ENCODE results near the gene CCKAR.

DNA sequence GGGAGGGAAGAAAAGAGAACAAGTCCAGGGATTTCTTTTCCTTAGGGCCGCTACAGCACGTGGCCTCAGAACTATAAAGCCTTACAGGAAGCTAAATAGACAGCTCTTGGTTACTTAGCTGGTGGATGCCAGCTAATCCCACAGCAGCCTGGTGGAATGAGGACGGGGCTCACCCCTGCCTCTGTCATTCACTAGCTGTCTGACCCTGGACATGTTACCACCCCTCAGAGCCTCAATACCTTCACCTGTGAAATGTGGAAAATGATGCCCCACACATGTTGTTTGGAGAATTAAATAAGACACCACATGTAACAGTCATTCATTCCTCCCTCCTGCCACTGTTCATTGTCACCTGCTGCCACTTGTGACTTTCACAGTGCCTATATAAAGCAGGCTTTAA, 15.7 kb downstream of the CCKAR start:
- TF ChIP-seq, protein P1, sequence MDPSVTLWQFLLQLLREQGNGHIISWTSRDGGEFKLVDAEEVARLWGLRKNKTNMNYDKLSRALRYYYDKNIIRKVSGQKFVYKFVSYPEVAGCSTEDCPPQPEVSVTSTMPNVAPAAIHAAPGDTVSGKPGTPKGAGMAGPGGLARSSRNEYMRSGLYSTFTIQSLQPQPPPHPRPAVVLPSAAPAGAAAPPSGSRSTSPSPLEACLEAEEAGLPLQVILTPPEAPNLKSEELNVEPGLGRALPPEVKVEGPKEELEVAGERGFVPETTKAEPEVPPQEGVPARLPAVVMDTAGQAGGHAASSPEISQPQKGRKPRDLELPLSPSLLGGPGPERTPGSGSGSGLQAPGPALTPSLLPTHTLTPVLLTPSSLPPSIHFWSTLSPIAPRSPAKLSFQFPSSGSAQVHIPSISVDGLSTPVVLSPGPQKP (IDR thresholded peaks at IDR 0.05; ENCODE audit: low read depth, low read length): no peak
- no peak for TF ChIP-seq SP1 (IDR thresholded peaks at IDR 0.05; ENCODE audit: low read depth, low read length)
- TF ChIP-seq TAF1 (IDR thresholded peaks at IDR 0.05; ENCODE audit: borderline replicate concordance, low read depth, low read length): no peak
- TF ChIP-seq, protein P2, sequence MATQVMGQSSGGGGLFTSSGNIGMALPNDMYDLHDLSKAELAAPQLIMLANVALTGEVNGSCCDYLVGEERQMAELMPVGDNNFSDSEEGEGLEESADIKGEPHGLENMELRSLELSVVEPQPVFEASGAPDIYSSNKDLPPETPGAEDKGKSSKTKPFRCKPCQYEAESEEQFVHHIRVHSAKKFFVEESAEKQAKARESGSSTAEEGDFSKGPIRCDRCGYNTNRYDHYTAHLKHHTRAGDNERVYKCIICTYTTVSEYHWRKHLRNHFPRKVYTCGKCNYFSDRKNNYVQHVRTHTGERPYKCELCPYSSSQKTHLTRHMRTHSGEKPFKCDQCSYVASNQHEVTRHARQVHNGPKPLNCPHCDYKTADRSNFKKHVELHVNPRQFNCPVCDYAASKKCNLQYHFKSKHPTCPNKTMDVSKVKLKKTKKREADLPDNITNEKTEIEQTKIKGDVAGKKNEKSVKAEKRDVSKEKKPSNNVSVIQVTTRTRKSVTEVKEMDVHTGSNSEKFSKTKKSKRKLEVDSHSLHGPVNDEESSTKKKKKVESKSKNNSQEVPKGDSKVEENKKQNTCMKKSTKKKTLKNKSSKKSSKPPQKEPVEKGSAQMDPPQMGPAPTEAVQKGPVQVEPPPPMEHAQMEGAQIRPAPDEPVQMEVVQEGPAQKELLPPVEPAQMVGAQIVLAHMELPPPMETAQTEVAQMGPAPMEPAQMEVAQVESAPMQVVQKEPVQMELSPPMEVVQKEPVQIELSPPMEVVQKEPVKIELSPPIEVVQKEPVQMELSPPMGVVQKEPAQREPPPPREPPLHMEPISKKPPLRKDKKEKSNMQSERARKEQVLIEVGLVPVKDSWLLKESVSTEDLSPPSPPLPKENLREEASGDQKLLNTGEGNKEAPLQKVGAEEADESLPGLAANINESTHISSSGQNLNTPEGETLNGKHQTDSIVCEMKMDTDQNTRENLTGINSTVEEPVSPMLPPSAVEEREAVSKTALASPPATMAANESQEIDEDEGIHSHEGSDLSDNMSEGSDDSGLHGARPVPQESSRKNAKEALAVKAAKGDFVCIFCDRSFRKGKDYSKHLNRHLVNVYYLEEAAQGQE (IDR thresholded peaks at IDR 0.05; ENCODE audit: low read depth, low read length): no peak
- TF ChIP-seq, protein P3, sequence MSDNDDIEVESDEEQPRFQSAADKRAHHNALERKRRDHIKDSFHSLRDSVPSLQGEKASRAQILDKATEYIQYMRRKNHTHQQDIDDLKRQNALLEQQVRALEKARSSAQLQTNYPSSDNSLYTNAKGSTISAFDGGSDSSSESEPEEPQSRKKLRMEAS (IDR thresholded peaks at IDR 0.05; ENCODE audit: low read depth, low read length): no peak

Data from GM12878 (cell line).